DOHH2 (cell line): Measurements from ENCODE around the gene RPL36A.

Experiments used
- H3F3A ChIP-seq: fragments of 200-600 bp; sonication (generic), shearing (Covaris generic); 2 replicates; pipeline ENCODE4 v1.6.0; 2016; ENCODE audit warnings: antibody characterized with exemption, mild to moderate bottlenecking; ENCODE audit not compliant: control insufficient read depth, insufficient read depth
- H3K27ac ChIP-seq: fragments of 200-600 bp; sonication (generic); 2 replicates; pipeline ENCODE4 v1.5.1; 2014; ENCODE audit warnings: low read depth, mild to moderate bottlenecking, low read length, moderate library complexity
- H3K27me3 ChIP-seq: fragments of 200-600 bp; sonication (generic); 2 replicates; pipeline ENCODE4 v1.6.1; 2014; ENCODE audit warnings: mild to moderate bottlenecking, low read length, mixed read lengths; ENCODE audit not compliant: control insufficient read depth
- H3K36me3 ChIP-seq: fragments of 200-600 bp; sonication (generic); 2 replicates; pipeline ENCODE4 v1.6.1; 2014; ENCODE audit warnings: mild to moderate bottlenecking, low read length, moderate library complexity, mixed read lengths; ENCODE audit not compliant: control insufficient read depth
- H3K4me1 ChIP-seq: fragments of 200-600 bp; sonication (generic); 2 replicates; pipeline ENCODE4 v1.6.1; 2014; ENCODE audit warnings: mild to moderate bottlenecking, low read length, mixed read lengths; ENCODE audit not compliant: control insufficient read depth
- H3K4me2 ChIP-seq: fragments of 200-600 bp; sonication (generic); 2 replicates; pipeline ENCODE4 v1.6.0; 2014; ENCODE audit warnings: mild to moderate bottlenecking, low read length, moderate library complexity
- H3K4me3 ChIP-seq: fragments of 200-600 bp; sonication (generic); 2 replicates; pipeline ENCODE4 v1.5.1; 2014; ENCODE audit warnings: mild to moderate bottlenecking, low read length, mixed read lengths
- H3K79me2 ChIP-seq: fragments of 200-600 bp; sonication (generic); 2 replicates; pipeline ENCODE4 v1.6.1; 2014; ENCODE audit warnings: mild to moderate bottlenecking, low read length, mixed read lengths; ENCODE audit not compliant: control insufficient read depth
- H3K9me2 ChIP-seq: fragments of 200-600 bp; sonication (generic); replicated peaks from 2 replicates; pipeline ENCODE4 v1.6.1; 2014; ENCODE audit warnings: mild to moderate bottlenecking, low read length, mixed read lengths; ENCODE audit not compliant: control insufficient read depth
- H3K9me3 ChIP-seq: fragments of 200-600 bp; sonication (generic); 2 replicates; pipeline ENCODE4 v1.6.1; 2014; ENCODE audit warnings: antibody characterized with exemption, low read length, mixed read lengths; ENCODE audit not compliant: control insufficient read depth, insufficient read depth
- H4K20me1 ChIP-seq: fragments of 200-600 bp; sonication (generic); 2 replicates; pipeline ENCODE4 v1.6.0; 2014; ENCODE audit warnings: low read depth, mild to moderate bottlenecking, antibody characterized with exemption, low read length, moderate library complexity; ENCODE audit not compliant: control insufficient read depth, insufficient read depth
- EZH2phosphoT487 ChIP-seq: fragments of 200-600 bp; sonication (generic); IDR thresholded peaks from 2 replicates; pipeline ENCODE4 v1.6.1; 2017; ENCODE audit warnings: borderline replicate concordance, mild to moderate bottlenecking, antibody characterized with exemption, low read length, moderate library complexity, mixed read lengths
- TF ChIP-seq, protein P1 (sequence below): fragments of 200-600 bp; sonication (generic); IDR thresholded peaks from one replicate; pipeline ENCODE4 v1.5.1; 2014; ENCODE audit warnings: antibody characterized with exemption, mild to moderate bottlenecking, low read depth, low read length; ENCODE audit not compliant: poor library complexity, severe bottlenecking

The RPL36A gene

DNA sequence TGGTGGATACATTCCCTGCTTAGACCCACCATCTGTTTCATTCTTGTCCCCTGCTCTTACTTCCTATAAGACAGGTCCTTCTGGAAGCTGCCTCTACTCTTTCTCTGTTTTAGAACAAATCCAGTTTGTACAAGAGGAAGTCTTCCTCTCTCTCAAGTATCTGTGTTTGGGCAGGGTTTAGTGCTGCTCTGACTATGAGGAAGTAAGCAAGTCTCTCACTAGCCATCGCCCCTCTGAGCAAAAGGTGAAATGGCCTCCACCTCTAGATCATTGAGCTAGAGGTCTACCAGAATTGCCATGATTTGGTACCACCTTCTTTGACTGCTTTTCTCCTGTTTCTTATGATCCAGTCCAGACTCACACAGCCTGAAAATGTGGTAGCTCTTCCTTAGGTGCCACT is 13.3 kb upstream of the RPL36A start:
- no peaks in the 10 kb centered on the region for H3K27me3 ChIP-seq
- peak overlapping the region; percentile 38; the same call in 1 of the 2 replicates for H3K27ac ChIP-seq
- no peaks in the 10 kb centered on the region for H3K9me2 ChIP-seq
- no peaks in the 10 kb centered on the region for H3F3A ChIP-seq
- H3K9me3 ChIP-seq, result no peaks in the 10 kb centered on the region
- peak overlapping the region; percentile 34 for H3K4me2 ChIP-seq
- no peak for TF ChIP-seq EZH2phosphoT487
- TF ChIP-seq, protein P1, sequence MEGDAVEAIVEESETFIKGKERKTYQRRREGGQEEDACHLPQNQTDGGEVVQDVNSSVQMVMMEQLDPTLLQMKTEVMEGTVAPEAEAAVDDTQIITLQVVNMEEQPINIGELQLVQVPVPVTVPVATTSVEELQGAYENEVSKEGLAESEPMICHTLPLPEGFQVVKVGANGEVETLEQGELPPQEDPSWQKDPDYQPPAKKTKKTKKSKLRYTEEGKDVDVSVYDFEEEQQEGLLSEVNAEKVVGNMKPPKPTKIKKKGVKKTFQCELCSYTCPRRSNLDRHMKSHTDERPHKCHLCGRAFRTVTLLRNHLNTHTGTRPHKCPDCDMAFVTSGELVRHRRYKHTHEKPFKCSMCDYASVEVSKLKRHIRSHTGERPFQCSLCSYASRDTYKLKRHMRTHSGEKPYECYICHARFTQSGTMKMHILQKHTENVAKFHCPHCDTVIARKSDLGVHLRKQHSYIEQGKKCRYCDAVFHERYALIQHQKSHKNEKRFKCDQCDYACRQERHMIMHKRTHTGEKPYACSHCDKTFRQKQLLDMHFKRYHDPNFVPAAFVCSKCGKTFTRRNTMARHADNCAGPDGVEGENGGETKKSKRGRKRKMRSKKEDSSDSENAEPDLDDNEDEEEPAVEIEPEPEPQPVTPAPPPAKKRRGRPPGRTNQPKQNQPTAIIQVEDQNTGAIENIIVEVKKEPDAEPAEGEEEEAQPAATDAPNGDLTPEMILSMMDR, result no peak
- peaks cover 67% of the 10 kb centered on the region for H3K4me1 ChIP-seq
- H3K4me3 ChIP-seq, result no peak overlapping the region
- H4K20me1 ChIP-seq, result no peaks in the 10 kb centered on the region
- peaks cover 75% of the 10 kb centered on the region for H3K79me2 ChIP-seq
- peaks cover 54% of the 10 kb centered on the region for H3K36me3 ChIP-seq

DNA sequence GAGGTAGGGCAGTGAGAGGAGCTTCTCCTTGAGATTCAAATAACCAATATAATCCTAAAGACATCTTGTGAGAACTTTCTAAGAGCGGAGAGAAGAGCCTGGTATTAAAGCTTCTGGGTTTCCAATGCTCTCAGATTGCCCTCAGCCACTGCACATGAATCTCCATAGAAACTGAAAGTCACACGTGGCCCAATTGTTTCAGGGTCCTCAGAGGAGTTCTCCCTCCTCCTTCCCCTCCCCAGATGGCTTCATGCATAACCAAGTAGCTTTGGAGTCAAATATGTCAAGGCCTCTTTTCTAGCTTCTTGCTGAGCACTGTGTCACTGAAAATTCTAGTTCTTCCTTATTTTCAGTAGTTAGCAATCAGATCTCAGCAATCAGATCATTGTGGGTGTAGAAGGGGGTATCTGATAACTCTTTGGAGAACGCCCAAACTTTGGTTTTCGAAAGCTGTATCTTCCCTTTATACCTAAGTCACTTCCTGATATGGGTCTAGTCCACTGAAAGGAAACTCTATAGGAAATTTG is 7.1 kb upstream of the RPL36A start:
- Histone ChIP-seq H3K9me3 (no peaks in the 10 kb centered on the region), H3K9me2 (no peaks in the 10 kb centered on the region), H3K79me2 (peaks cover 72% of the 10 kb centered on the region), H3F3A (no peaks in the 10 kb centered on the region), H3K36me3 (peaks cover 31% of the 10 kb centered on the region), H4K20me1 (no peaks in the 10 kb centered on the region), H3K27ac (peak overlapping the region; percentile 87), H3K4me3 (peak overlapping the region; percentile 98), H3K4me1 (peaks cover 41% of the 10 kb centered on the region), H3K4me2 (peak overlapping the region; percentile 93), H3K27me3 (no peaks in the 10 kb centered on the region)
- TF ChIP-seq EZH2phosphoT487, result no peak
- TF ChIP-seq, protein P1, result no peak

DNA sequence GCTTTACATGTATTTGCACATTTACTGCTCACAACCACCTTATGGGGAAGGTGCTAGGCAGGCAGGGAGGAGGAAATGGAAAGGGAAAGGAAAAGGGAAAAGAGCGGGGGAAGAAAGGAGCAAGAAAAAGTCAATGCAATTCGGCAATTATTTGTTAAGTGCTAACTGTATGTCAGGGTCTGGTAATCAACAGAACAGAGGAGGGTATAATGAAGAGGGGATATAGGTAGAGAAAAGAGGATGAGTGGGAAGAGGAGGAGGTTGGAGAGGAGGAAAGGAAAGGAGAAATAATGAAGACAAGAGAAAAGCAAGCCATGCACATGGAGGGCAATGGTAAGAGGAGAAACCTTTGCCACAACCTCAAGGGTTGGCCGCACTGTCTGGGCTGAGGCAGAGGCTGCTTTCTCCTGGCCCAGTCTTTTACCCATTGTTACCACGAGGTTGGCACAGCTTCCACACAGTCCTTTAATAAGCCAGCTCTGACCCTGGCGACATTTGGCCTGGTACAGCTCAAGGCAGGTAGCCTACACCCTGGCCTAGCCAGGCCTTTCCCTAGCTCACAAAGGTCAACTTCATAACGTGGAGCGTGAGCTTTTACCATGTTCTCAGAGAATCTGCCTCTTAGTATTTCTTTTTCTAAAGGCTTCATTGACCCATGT is 5.7 kb upstream of the RPL36A start:
- peaks cover 24% of the 10 kb centered on the region for H3K36me3 ChIP-seq
- no peaks in the 10 kb centered on the region for H3K27me3 ChIP-seq
- H3K4me2 ChIP-seq, result peak overlapping the region; percentile 93
- no peak for TF ChIP-seq EZH2phosphoT487
- TF ChIP-seq, protein P1, result no peak
- peak overlapping the region; percentile 98 for H3K4me3 ChIP-seq
- H4K20me1 ChIP-seq, result no peaks in the 10 kb centered on the region
- H3F3A ChIP-seq, result no peaks in the 10 kb centered on the region
- H3K27ac ChIP-seq, result peak overlapping the region; percentile 87
- H3K79me2 ChIP-seq, result peaks cover 69% of the 10 kb centered on the region
- H3K9me3 ChIP-seq, result no peaks in the 10 kb centered on the region
- no peaks in the 10 kb centered on the region for H3K9me2 ChIP-seq
- peaks cover 44% of the 10 kb centered on the region for H3K4me1 ChIP-seq
